Renal pelvis (tissue), 4 donors: ENCODE measurements around the gene ZFHX3. TPM values are rescaled to one million over a fixed set of nuclear protein-coding genes. Genes with fewer than 3 reads are reported as not detected.
A peak's percentile ranks its signal among the peaks of the same experiment; 100 is the strongest.

Experiments used
- DNase-seq: peaks from one replicate; pipeline ENCODE4 v3.0.0-alpha.2; 2013
- polyA plus RNA-seq, 3 donors: library from polyadenylated mRNA; unstranded; fragments of 120-200 nt; gene quantifications; one replicate each; pipeline ENCODE4 v1.2.1, GENCODE V29; 2013; ENCODE audit not compliant: insufficient read length in 3 of 3

ZFHX3 gene
- polyA plus RNA-seq, 3 donors, result 17.6 to 24.2 (median 23.3) TPM

- no peak for DNase-seq
Measured at GRCh38 chr16:72753881-72754280, 294.0 kb downstream of the ZFHX3 start.

GRCh38 chr16:72752004-72752695, 295.8 kb downstream of the ZFHX3 start:
- no peak for DNase-seq

- no peak for DNase-seq
Measured at GRCh38 chr16:72751076-72751475, 296.9 kb downstream of the ZFHX3 start.

GRCh38 chr16:72749091-72749490, 298.8 kb downstream of the ZFHX3 start:
- DNase-seq, result no peak

GRCh38 chr16:72744076-72744793, 303.7 kb downstream of the ZFHX3 start:
- DNase-seq, result no peak

- DNase-seq, result no peak
Measured at GRCh38 chr16:72743011-72743761, 304.7 kb downstream of the ZFHX3 start.

GRCh38 chr16:72740347-72740746, 307.6 kb downstream of the ZFHX3 start:
- DNase-seq, result no peak

GRCh38 chr16:72739577-72739976, 308.4 kb downstream of the ZFHX3 start:
- DNase-seq, result peak; percentile 9

- DNase-seq, result no peak
Measured at GRCh38 chr16:72736074-72736473, 311.9 kb downstream of the ZFHX3 start.
